ENCODE data around the gene NFKBIL1.
"Not testable (repeated sequence)": the region's sequence is repeated elsewhere in the genome, so short reads cannot be mapped to it uniquely, and the experiment has no call there.

Gene NFKBIL1

DNA sequence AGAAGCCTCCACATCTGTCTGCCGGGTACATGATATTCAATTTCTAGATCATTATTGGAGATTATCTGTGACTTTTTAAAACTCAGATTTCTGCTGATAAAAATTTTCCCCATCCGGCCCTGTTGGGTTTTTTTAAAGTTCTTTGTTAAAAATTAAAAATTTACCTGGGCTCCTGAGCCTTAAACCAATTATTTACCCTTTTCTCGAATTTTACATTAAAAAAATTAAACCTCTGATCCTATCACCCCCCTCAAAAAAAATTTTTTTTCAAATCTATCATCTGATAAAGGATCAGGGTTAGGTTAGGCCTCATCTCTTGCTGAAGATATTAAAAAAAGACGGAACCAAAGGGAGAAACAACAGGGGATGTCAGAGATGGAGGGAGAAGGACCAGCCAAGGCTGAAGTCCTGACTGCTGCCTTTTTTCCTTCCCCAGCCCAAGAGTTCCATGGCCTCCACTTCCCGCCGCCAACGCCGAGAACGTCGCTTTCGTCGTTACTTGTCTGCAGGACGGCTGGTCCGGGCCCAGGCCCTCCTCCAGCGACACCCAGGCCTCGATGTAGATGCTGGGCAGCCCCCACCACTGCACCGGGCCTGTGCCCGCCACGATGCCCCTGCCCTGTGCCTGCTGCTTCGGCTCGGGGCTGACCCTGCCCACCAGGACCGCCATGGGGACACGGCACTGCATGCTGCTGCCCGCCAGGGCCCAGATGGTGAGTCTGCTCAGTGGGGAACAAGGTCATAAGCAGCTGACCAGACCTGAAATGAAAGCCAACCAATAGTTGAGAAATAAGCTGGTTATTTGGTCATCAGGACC lies 527 bp downstream of the NFKBIL1 start:
- WGBS, 2 experiments (ENCODE audit: insufficient coverage in 2 of 2) = 87 to 95% methylated on average over 13 to 22 of the region's 24 CpGs
- Histone ChIP-seq H3K4me1 (ENCODE audit: control insufficient read depth, insufficient read depth, low read length, poor library complexity, severe bottlenecking) (peaks cover 16% of the 10 kb centered on the region), H3K4me3 (ENCODE audit: extremely low read depth, insufficient read depth, low read length, poor library complexity, severe bottlenecking) (peak overlapping the region; percentile 42), H3K36me3 (ENCODE audit: control insufficient read depth, insufficient read depth, low read length) (peaks cover 32% of the 10 kb centered on the region), H3K27ac (ENCODE audit: low read depth, low read length, severe bottlenecking) (no peak overlapping the region), H3K9me3 (ENCODE audit: control insufficient read depth, low read length) (no peaks in the 10 kb centered on the region)

DNA sequence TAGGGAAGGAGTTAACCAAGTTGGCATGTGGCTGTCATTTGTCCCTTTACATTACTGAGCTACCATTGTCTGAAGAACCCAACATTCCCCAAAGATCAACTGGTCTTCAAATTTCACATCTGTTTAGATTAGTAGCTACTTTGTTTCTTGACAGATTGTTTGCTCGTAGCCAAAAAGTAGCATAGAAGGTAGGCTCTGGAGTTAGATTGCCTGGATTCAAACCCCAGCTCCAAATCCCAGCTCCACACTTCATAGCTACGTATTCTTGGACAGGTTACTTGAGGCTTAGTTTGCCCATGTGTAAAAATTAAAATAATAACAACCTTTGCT lies 1.1 kb downstream of the NFKBIL1 start:
- no peaks in the 10 kb centered on the region for H3K9me3 ChIP-seq (ENCODE audit: control insufficient read depth, low read length)
- H3K36me3 ChIP-seq (ENCODE audit: control insufficient read depth, insufficient read depth, low read length) = peaks cover 37% of the 10 kb centered on the region
- no peak overlapping the region for H3K27ac ChIP-seq (ENCODE audit: low read depth, low read length, severe bottlenecking)
- peak overlapping the region; percentile 42 for H3K4me3 ChIP-seq (ENCODE audit: extremely low read depth, insufficient read depth, low read length, poor library complexity, severe bottlenecking)
- WGBS, 2 experiments (ENCODE audit: insufficient coverage in 2 of 2) = 100% methylated on average over 1 of the region's 2 CpGs; no CpG with 5 or more reads in 1 of the 2 experiments
- peaks cover 16% of the 10 kb centered on the region for H3K4me1 ChIP-seq (ENCODE audit: control insufficient read depth, insufficient read depth, low read length, poor library complexity, severe bottlenecking)

DNA sequence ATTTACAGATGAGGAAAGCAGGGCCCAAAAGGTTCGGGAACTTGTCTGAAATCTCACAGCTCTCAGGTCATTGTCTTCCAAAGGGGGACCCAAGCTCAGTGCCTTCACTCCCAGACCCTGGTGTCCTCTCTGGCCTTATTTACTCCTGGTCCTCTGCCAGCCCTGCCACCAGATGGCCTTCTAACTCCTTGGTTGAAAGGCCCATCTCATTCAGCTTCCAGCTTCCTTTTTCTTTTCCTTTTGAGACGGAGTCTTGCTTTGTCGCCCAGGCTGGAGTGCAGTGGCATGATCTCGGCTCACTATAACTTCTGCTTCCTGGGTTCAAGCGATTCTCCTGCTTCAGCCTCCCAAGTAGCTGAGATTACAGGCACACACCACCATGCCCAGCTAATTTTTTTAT lies 4.0 kb downstream of the NFKBIL1 start:
- 51 to 54% methylated on average over 4 of the region's 5 CpGs for WGBS, 2 experiments (ENCODE audit: insufficient coverage in 2 of 2)
- H3K27ac ChIP-seq (ENCODE audit: low read depth, low read length, severe bottlenecking); H3K4me1 ChIP-seq (ENCODE audit: control insufficient read depth, insufficient read depth, low read length, poor library complexity, severe bottlenecking); H3K4me3 ChIP-seq (ENCODE audit: extremely low read depth, insufficient read depth, low read length, poor library complexity, severe bottlenecking); H3K9me3 ChIP-seq (ENCODE audit: control insufficient read depth, low read length): not testable (repeated sequence)
- H3K36me3 ChIP-seq (ENCODE audit: control insufficient read depth, insufficient read depth, low read length) = peaks cover 56% of the 10 kb centered on the region

DNA sequence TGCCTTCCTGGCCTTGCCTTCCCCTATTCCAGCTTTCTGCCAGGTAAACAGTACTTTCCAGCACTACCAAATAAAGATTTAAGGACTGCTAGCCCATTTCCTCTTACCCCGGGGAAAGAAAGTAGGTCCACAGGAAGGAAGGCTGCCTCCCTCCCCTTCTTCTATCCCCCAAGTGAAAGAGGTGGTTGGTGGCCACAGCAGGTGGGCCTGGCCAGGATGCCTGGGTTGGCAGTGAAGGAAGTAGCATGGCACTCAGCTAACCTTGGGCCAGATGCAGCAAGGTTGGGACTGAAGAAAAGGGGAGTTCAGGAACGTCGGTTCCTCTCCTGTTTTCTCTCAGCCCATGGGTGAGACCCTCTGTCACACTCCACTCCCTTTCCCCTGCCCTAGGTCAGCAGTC lies 8.9 kb downstream of the NFKBIL1 start:
- Histone ChIP-seq H3K4me3 (ENCODE audit: extremely low read depth, insufficient read depth, low read length, poor library complexity, severe bottlenecking) (no peak overlapping the region), H3K36me3 (ENCODE audit: control insufficient read depth, insufficient read depth, low read length) (peaks cover 45% of the 10 kb centered on the region), H3K4me1 (ENCODE audit: control insufficient read depth, insufficient read depth, low read length, poor library complexity, severe bottlenecking) (peaks cover 30% of the 10 kb centered on the region), H3K27ac (ENCODE audit: low read depth, low read length, severe bottlenecking) (no peak overlapping the region), H3K9me3 (ENCODE audit: control insufficient read depth, low read length) (no peaks in the 10 kb centered on the region)
- WGBS, 2 experiments (ENCODE audit: insufficient coverage in 2 of 2) = 94 to 100% methylated on average over 2 of the region's 3 CpGs

DNA sequence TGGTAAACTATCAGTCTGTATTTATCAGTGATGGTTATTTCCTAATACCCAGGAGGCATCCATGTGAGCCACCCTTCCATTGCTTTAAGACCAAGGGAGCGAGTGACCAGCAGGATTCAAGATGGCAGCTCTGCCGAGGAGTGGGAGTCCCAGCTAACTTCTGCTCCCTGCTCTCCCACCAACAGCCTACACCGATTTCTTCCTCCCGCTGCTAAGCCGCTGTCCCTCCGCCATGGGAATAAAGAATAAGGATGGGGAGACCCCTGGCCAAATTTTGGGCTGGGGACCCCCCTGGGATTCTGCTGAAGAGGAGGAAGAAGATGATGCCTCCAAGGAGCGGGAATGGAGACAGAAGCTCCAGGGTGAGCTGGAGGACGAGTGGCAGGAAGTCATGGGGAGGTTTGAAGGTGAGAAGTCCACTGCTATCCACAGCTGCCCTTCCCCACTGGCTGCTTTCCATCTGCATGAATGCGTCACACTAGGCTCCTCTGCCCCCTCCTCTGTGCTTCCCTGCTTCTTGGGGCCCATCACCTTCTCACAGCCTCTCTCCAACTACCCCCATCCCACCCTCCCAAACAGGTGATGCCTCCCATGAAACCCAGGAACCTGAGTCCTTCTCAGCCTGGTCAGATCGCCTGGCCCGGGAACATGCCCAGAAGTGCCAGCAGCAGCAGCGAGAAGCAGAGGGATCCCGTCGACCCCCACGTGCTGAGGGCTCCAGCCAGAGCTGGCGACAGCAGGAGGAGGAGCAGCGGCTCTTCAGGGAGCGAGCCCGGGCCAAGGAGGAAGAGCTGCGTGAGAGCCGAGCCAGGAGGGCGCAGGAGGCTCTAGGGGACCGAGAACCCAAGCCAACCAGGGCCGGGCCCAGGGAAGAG lies 10.3 kb downstream of the NFKBIL1 start:
- peaks cover 45% of the 10 kb centered on the region for H3K36me3 ChIP-seq (ENCODE audit: control insufficient read depth, insufficient read depth, low read length)
- peaks cover 30% of the 10 kb centered on the region for H3K4me1 ChIP-seq (ENCODE audit: control insufficient read depth, insufficient read depth, low read length, poor library complexity, severe bottlenecking)
- H3K4me3 ChIP-seq (ENCODE audit: extremely low read depth, insufficient read depth, low read length, poor library complexity, severe bottlenecking) = no peak overlapping the region
- H3K9me3 ChIP-seq (ENCODE audit: control insufficient read depth, low read length) = no peaks in the 10 kb centered on the region
- no peak overlapping the region for H3K27ac ChIP-seq (ENCODE audit: low read depth, low read length, severe bottlenecking)
- 87% methylated on average over 19 to 20 of the region's 24 CpGs for WGBS, 2 experiments (ENCODE audit: insufficient coverage in 2 of 2)

DNA sequence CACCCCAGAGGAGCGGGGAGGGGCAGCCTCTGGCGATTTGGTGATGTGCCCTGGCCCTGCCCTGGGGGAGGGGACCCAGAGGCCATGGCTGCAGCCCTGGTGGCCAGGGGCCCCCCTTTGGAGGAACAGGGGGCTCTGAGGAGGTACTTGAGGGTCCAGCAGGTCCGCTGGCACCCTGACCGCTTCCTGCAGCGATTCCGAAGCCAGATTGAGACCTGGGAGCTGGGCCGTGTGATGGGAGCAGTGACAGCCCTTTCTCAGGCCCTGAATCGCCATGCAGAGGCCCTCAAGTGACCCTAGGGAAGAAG lies 10.9 kb downstream of the NFKBIL1 start:
- Histone ChIP-seq H3K4me1 (ENCODE audit: control insufficient read depth, insufficient read depth, low read length, poor library complexity, severe bottlenecking) (peaks cover 35% of the 10 kb centered on the region), H3K4me3 (ENCODE audit: extremely low read depth, insufficient read depth, low read length, poor library complexity, severe bottlenecking) (no peak overlapping the region), H3K27ac (ENCODE audit: low read depth, low read length, severe bottlenecking) (peak overlapping the region; percentile 36), H3K36me3 (ENCODE audit: control insufficient read depth, insufficient read depth, low read length) (peaks cover 42% of the 10 kb centered on the region), H3K9me3 (ENCODE audit: control insufficient read depth, low read length) (no peaks in the 10 kb centered on the region)
- 91 to 95% methylated on average over 7 to 8 of the region's 8 CpGs for WGBS, 2 experiments (ENCODE audit: insufficient coverage in 2 of 2)

DNA sequence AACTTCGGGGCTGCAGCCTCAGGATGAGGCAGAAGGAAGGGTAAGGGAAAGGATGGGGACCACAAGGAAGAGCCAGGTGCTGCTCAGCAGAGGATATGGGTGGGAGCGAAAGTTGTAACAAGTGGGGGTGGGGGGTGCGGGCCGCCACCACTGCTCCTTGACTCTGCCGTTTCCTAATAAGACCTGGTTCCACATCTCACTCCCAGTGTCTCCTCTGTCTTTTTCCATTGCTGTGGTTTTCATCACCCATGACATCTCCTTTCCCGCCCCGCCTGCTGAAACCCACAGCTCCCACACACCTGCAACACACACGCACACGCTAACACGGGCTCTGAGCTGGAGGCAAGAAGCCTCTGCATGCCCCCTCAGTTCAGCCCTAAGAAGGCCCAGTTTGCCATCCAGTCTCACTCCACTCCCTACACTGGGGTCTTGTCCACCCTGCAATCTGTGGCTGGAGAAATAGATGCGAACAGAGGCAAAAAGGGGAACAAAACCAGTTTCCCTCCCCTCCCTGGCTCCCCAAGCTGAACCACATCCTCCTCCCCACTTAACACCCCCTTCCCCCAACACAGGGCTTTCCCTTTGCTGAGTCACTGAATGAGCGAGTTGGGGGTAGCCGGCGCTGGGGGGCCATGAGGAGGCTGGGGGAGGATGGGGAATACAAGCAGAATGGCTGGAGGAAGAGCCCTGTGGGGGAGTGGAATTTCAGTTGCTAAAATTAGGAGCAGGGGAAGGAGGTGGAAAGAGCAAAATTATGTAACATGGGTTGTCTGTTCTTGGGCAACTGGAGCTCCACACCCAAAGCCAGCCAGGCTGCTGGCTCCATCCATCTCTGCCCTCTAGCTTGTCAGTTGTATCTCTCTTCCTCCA lies 11.5 kb downstream of the NFKBIL1 start:
- Histone ChIP-seq H3K4me1 (ENCODE audit: control insufficient read depth, insufficient read depth, low read length, poor library complexity, severe bottlenecking) (peaks cover 40% of the 10 kb centered on the region), H3K36me3 (ENCODE audit: control insufficient read depth, insufficient read depth, low read length) (peaks cover 36% of the 10 kb centered on the region), H3K4me3 (ENCODE audit: extremely low read depth, insufficient read depth, low read length, poor library complexity, severe bottlenecking) (no peak overlapping the region), H3K9me3 (ENCODE audit: control insufficient read depth, low read length) (no peaks in the 10 kb centered on the region), H3K27ac (ENCODE audit: low read depth, low read length, severe bottlenecking) (peak overlapping the region; percentile 97)
- 95 to 97% methylated on average over 6 to 7 of the region's 14 CpGs for WGBS, 2 experiments (ENCODE audit: insufficient coverage in 2 of 2)

DNA sequence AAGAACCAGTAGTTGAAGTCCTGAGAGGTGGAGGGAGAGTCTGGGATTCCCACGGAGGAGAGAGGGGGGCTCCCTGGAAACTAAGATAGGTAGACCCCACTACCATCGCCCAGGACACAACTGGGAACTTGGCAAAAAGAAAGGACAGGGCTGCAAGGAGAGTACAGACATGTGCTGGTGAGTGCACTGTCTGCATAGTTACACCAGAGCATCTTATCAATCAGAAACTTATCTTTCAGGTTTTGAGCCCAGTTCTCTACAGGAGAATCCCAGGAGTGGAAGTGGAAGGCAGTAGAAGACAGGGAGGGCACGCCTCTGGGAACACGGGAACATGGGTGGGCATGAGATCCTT lies 12.2 kb downstream of the NFKBIL1 start:
- Histone ChIP-seq H3K9me3 (ENCODE audit: control insufficient read depth, low read length) (no peaks in the 10 kb centered on the region), H3K36me3 (ENCODE audit: control insufficient read depth, insufficient read depth, low read length) (peaks cover 29% of the 10 kb centered on the region), H3K4me3 (ENCODE audit: extremely low read depth, insufficient read depth, low read length, poor library complexity, severe bottlenecking) (no peak overlapping the region), H3K4me1 (ENCODE audit: control insufficient read depth, insufficient read depth, low read length, poor library complexity, severe bottlenecking) (peaks cover 42% of the 10 kb centered on the region), H3K27ac (ENCODE audit: low read depth, low read length, severe bottlenecking) (peak overlapping the region; percentile 97)
- WGBS, 2 experiments (ENCODE audit: insufficient coverage in 2 of 2) = 71 to 72% methylated on average over 3 to 4 of the region's 4 CpGs

DNA sequence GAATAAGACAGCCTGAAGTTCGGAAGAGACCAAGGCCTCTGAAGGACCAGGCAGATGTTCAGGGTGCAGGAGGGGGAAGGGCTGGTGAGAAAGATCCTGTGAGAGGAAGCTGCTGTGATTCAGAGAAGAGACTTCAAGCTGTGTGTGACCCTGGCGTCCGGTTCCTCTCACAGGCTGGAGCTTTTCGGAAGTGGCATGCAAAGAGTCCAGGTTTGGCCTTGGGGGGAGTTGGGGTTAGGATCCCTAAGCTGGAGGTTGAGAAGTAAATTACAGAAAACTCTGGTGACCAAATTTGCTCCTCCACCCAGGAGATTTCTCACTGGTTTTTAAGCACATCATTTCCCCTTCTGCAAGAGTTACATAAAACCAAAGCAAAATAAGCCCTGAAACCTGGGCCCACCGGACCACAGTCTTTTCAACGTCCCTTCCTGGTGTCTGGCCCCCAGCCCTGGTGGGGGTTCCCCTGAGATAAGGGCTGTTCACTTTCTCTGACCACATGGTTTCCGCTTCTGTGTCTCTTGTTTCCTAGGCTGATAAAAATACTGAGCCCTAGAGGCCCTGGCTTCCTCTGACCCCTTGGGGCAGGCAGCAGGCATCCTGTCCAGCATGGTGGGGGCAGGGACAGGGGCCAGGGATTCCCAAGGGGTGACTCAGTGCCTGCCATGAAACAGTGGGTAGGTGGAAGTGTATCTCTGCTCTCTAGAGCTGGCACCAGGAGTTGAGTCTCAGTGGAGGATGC lies 12.7 kb downstream of the NFKBIL1 start:
- 73 to 79% methylated on average over 6 to 7 of the region's 7 CpGs for WGBS, 2 experiments (ENCODE audit: insufficient coverage in 2 of 2)
- H3K36me3 ChIP-seq (ENCODE audit: control insufficient read depth, insufficient read depth, low read length) = peaks cover 27% of the 10 kb centered on the region
- no peaks in the 10 kb centered on the region for H3K9me3 ChIP-seq (ENCODE audit: control insufficient read depth, low read length)
- peaks cover 42% of the 10 kb centered on the region for H3K4me1 ChIP-seq (ENCODE audit: control insufficient read depth, insufficient read depth, low read length, poor library complexity, severe bottlenecking)
- peak overlapping the region; percentile 9 for H3K4me3 ChIP-seq (ENCODE audit: extremely low read depth, insufficient read depth, low read length, poor library complexity, severe bottlenecking)
- H3K27ac ChIP-seq (ENCODE audit: low read depth, low read length, severe bottlenecking) = peak overlapping the region; percentile 97

DNA sequence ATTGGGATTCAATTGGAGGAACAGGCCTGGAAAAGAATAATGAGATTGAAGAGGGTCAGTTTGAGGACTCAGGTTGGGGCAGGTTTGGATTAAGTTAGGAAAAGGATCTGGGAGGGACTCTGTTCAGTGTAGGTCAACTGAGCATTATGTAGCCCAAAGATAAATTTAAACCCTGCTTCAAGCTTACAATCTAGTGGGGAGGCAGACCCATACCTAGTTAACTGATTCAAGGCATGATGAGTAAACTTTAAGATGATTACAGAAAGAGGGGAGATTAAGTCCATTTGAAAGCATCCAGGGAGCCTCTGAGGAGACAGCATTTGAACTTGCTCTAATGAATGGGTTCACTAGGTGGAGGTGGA lies 13.3 kb downstream of the NFKBIL1 start:
- H3K27ac ChIP-seq (ENCODE audit: low read depth, low read length, severe bottlenecking) = peak overlapping the region; percentile 97
- H3K4me3 ChIP-seq (ENCODE audit: extremely low read depth, insufficient read depth, low read length, poor library complexity, severe bottlenecking) = no peak overlapping the region
- H3K4me1 ChIP-seq (ENCODE audit: control insufficient read depth, insufficient read depth, low read length, poor library complexity, severe bottlenecking) = peaks cover 42% of the 10 kb centered on the region
- H3K36me3 ChIP-seq (ENCODE audit: control insufficient read depth, insufficient read depth, low read length) = peaks cover 27% of the 10 kb centered on the region
- no peaks in the 10 kb centered on the region for H3K9me3 ChIP-seq (ENCODE audit: control insufficient read depth, low read length)

Data from mesodermal cell (in vitro differentiated cells).